CD1c-positive myeloid dendritic cell (primary cell): ENCODE data around the gene SLC25A1.
"Not testable (repeated sequence)": the region's sequence is repeated elsewhere in the genome, so short reads cannot be mapped to it uniquely, and the experiment has no call there.

Experiments used
- DNase-seq: peaks from one replicate; pipeline ENCODE4 v3.0.0-alpha.2; 2016; ENCODE audit errors: extremely low spot score

Gene SLC25A1

GRCh38 chr22:19206287-19206686 is 27.8 kb upstream of the SLC25A1 start:
- no peak for DNase-seq

- DNase-seq, result no peak
These were observed 26.1 kb upstream of the SLC25A1 start for GRCh38 chr22:19204640-19205039.

- DNase-seq, result no peak
These were observed 25.3 kb upstream of the SLC25A1 start for GRCh38 chr22:19203834-19204233.

- not testable (repeated sequence) for DNase-seq
These were observed 24.3 kb upstream of the SLC25A1 start for GRCh38 chr22:19202799-19203186.

GRCh38 chr22:19201869-19202798 is 23.6 kb upstream of the SLC25A1 start:
- DNase-seq, result no peak

- no peak for DNase-seq
These were observed 22.8 kb upstream of the SLC25A1 start for GRCh38 chr22:19201130-19201868.

- no peak for DNase-seq
These were observed 20.9 kb upstream of the SLC25A1 start for GRCh38 chr22:19199479-19199878.

GRCh38 chr22:19197997-19198865 is 19.7 kb upstream of the SLC25A1 start:
- DNase-seq, result no peak

- no peak for DNase-seq
These were observed 18.5 kb upstream of the SLC25A1 start for GRCh38 chr22:19196841-19197612.

- DNase-seq, result no peak
These were observed 17.5 kb upstream of the SLC25A1 start for GRCh38 chr22:19195796-19196731.

GRCh38 chr22:19194766-19195536 is 16.4 kb upstream of the SLC25A1 start:
- DNase-seq, result no peak

GRCh38 chr22:19193879-19194278 is 15.3 kb upstream of the SLC25A1 start:
- no peak for DNase-seq

GRCh38 chr22:19187716-19188563 is 9.4 kb upstream of the SLC25A1 start:
- DNase-seq, result no peak

GRCh38 chr22:19184276-19184997 is 5.9 kb upstream of the SLC25A1 start:
- DNase-seq, result no peak

- no peak for DNase-seq
These were observed 4.7 kb upstream of the SLC25A1 start for GRCh38 chr22:19183216-19183615.

GRCh38 chr22:19182472-19183157 is 4.1 kb upstream of the SLC25A1 start:
- DNase-seq, result no peak
